ENCODE data around the gene BEND7. TPM values are rescaled to one million over a fixed set of nuclear protein-coding genes. Genes with fewer than 3 reads are reported as not detected.

Gene BEND7
- total and polyA plus RNA-seq, 4 donors, result 4.9 to 27.6 (median 10.4) TPM

GRCh38 chr10:13560597-13560996 is 31.8 kb upstream of the BEND7 start:
- no peaks in the 10 kb centered on the region for H3K36me3 ChIP-seq (ENCODE audit: control insufficient read depth in 4 of 4, insufficient read depth in 4 of 4, low read length in 4 of 4)

GRCh38 chr10:13559124-13559700 is 30.4 kb upstream of the BEND7 start:
- Histone ChIP-seq H3K4me1 (ENCODE audit: control insufficient read depth in 5 of 5, insufficient read depth in 5 of 5, low read length in 5 of 5) (peaks cover 0 to 2% (median 0%) of the 10 kb centered on the region in 5 donors), H3K27ac (ENCODE audit: low read depth in 1 of 2, low read length in 1 of 2) (no peak overlapping the region), H3K9me3 (ENCODE audit: control insufficient read depth in 4 of 4, insufficient read depth in 3 of 4, low read length in 3 of 4) (peaks cover 0 to 5% (median 1%) of the 10 kb centered on the region in 4 donors), H3K4me3 (no peak overlapping the region), H3K36me3 (ENCODE audit: control insufficient read depth in 4 of 4, insufficient read depth in 4 of 4, low read length in 4 of 4) (no peaks in the 10 kb centered on the region), H3K27me3 (ENCODE audit: control insufficient read depth in 3 of 3, insufficient read depth in 3 of 3, low read length in 2 of 3) (peaks cover 0 to 3% (median 0%) of the 10 kb centered on the region in 3 donors), H3K9ac (ENCODE audit: insufficient read depth in 1 of 2, low read length in 2 of 2) (no peak overlapping the region)
- ATAC-seq (ENCODE audit: insufficient read depth, low FRiP score) (no peak), DNase-seq (no peak)
- TF ChIP-seq CTCF (IDR thresholded peaks at IDR 0.05; ENCODE audit: control extremely low read depth, extremely low read depth), result no peak
- 79 to 80% methylated on average over 2 of the region's 2 CpGs for WGBS, 2 donors

More at GRCh38 chr10:13560597-13560996, 31.8 kb upstream of the BEND7 start:
- no peak for TF ChIP-seq CTCF (IDR thresholded peaks at IDR 0.05; ENCODE audit: control extremely low read depth, extremely low read depth)
- no peak for ATAC-seq (ENCODE audit: insufficient read depth, low FRiP score)
- Histone ChIP-seq H3K4me1 (ENCODE audit: control insufficient read depth in 5 of 5, insufficient read depth in 5 of 5, low read length in 5 of 5) (peaks cover 0 to 2% (median 0%) of the 10 kb centered on the region in 5 donors), H3K27me3 (ENCODE audit: control insufficient read depth in 3 of 3, insufficient read depth in 3 of 3, low read length in 2 of 3) (peaks cover 0 to 3% (median 0%) of the 10 kb centered on the region in 3 donors), H3K4me3 (no peak overlapping the region), H3K9ac (ENCODE audit: insufficient read depth in 1 of 2, low read length in 2 of 2) (no peak overlapping the region), H3K9me3 (ENCODE audit: control insufficient read depth in 4 of 4, insufficient read depth in 3 of 4, low read length in 3 of 4) (peaks cover 0 to 8% (median 2%) of the 10 kb centered on the region in 4 donors), H3K27ac (ENCODE audit: low read depth in 1 of 2, low read length in 1 of 2) (no peak overlapping the region)
- DNase-seq, result no peak

DNA sequence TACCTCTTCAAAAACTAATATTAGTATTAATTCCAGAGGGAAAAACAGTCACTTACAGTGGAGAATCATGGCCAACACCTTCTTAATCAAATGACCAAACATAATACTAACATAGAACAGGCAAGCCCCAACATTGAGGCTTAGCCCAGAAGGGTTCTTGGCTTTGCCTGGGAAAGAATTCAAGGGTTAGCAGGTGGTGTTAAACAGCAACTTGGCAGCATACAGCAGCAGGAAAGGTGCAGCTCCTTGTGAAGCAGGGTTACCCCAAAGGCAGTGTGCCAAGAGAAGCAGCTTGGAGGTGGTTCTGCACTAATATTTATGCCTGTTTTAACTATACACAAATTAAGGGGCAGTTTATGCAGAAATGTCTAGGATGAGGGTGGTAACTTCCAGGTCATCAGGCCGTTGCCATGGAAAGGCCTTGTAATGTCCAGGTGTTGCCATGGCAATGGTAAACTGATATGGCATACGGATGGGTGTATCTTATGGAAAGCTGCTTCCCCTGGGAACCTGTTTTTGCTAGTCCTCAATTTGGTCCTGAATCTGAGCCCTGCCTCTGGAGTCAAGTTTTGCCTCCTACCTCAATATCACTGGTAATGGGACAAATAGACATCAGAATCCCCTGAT is 27.2 kb upstream of the BEND7 start:
- Histone ChIP-seq H3K9me3 (ENCODE audit: control insufficient read depth in 4 of 4, insufficient read depth in 3 of 4, low read length in 3 of 4) (peaks cover 0 to 2% (median 0%) of the 10 kb centered on the region in 4 donors), H3K4me3 (no peak overlapping the region), H3K9ac (ENCODE audit: insufficient read depth in 1 of 2, low read length in 2 of 2) (no peak overlapping the region), H3K27ac (ENCODE audit: low read depth in 1 of 2, low read length in 1 of 2) (no peak overlapping the region), H3K27me3 (ENCODE audit: control insufficient read depth in 3 of 3, insufficient read depth in 3 of 3, low read length in 2 of 3) (peaks cover 0 to 3% (median 0%) of the 10 kb centered on the region in 3 donors), H3K36me3 (ENCODE audit: control insufficient read depth in 4 of 4, insufficient read depth in 4 of 4, low read length in 4 of 4) (no peaks in the 10 kb centered on the region), H3K4me1 (ENCODE audit: control insufficient read depth in 5 of 5, insufficient read depth in 5 of 5, low read length in 5 of 5) (peaks cover 0 to 2% (median 0%) of the 10 kb centered on the region in 5 donors)
- no peak for TF ChIP-seq CTCF (IDR thresholded peaks at IDR 0.05; ENCODE audit: control extremely low read depth, extremely low read depth)
- WGBS, 2 donors, result 55 to 78% methylated on average over 2 of the region's 2 CpGs
- ATAC-seq (ENCODE audit: insufficient read depth, low FRiP score) (no peak), DNase-seq (peak in 1 of 3 donors; percentile 2)

Measured in lung (tissue), 12 donors.